OCI-LY1 (cell line): ENCODE results near the gene BABAM2.

Experiments used
- CTCF ChIP-seq: fragments of 200-600 bp; sonication (generic), shearing (Covaris generic); IDR thresholded peaks from 2 replicates; pipeline ENCODE4 v1.5.1; 2017; ENCODE audit warnings: mild to moderate bottlenecking, antibody characterized with exemption, low read length, moderate library complexity, mixed read lengths
- EZH2 ChIP-seq: fragments of 200-600 bp; sonication (generic), shearing (Covaris generic); IDR thresholded peaks from 2 replicates; pipeline ENCODE4 v1.8.0; 2017; ENCODE audit warnings: borderline replicate concordance, mixed run types, mild to moderate bottlenecking, antibody characterized with exemption, low read length, moderate library complexity, mixed read lengths

GRCh38 chr2:28356095-28356911, 465.8 kb downstream of the BABAM2 start:
- TF ChIP-seq CTCF, result no peak
- TF ChIP-seq EZH2, result no peak
